IMR-90 (cell line): ENCODE data around the gene CARD10. TPM values are rescaled to one million over a fixed set of nuclear protein-coding genes. Genes with fewer than 3 reads are reported as not detected.

Experiments used
- ATAC-seq: fragments of 200-7000 bp; cut with Tn5 transposase; 2 replicates; pipeline ENCODE4 v1.9.1; 2020; ENCODE audit warnings: low read depth, mild to moderate bottlenecking, moderate library complexity
- BruUV-seq: library from RNA; stranded (reverse); fragments of 400-500 nt; replicated peaks from 2 replicates; lab custom pipeline; 2021; lab: Mats Ljungman, UMichigan
- CTCF ChIA-PET: fragments of 300-600 bp; formaldehyde crosslinking; extraction: SDS; loops from one replicate; lab custom pipeline; 2021; ENCODE audit warnings: antibody characterized with exemption; lab: Yijun Ruan, JAX
- POLR2A ChIA-PET: fragments of 300-600 bp; sonication (Branson Sonifier 250); formaldehyde crosslinking; loops from one replicate; lab custom pipeline; 2022; ENCODE audit warnings: antibody characterized with exemption; ENCODE audit not compliant: unreplicated experiment; lab: Charles Lee
- DNase-seq: peaks from one replicate; pipeline ENCODE4 v3.0.0; 2013
- H2AFZ ChIP-seq: replicated peaks from 2 replicates; pipeline ENCODE3; 2013; ENCODE audit warnings: low read length, mild to moderate bottlenecking; ENCODE audit not compliant: poor library complexity
- H2AK5ac ChIP-seq: 2 replicates; pipeline ENCODE4 v1.6.1; 2013; ENCODE audit warnings: low read depth, low read length, inconsistent platforms
- H2AK9ac ChIP-seq: replicated peaks from 2 replicates; pipeline ENCODE3; 2013; ENCODE audit warnings: mild to moderate bottlenecking, low read depth, low read length, moderate library complexity; ENCODE audit not compliant: poor library complexity
- H2BK120ac ChIP-seq: 2 replicates; pipeline ENCODE4 v1.6.1; 2013; ENCODE audit warnings: low read depth, low read length, inconsistent platforms
- H2BK15ac ChIP-seq: 3 replicates; pipeline ENCODE4 v1.6.1; 2013; ENCODE audit warnings: low read depth, low read length, inconsistent platforms
- H2BK20ac ChIP-seq: 2 replicates; pipeline ENCODE4 v1.6.1; 2013; ENCODE audit warnings: low read depth, mild to moderate bottlenecking, inconsistent platforms, low read length, moderate library complexity
- H2BK5ac ChIP-seq: 2 replicates; pipeline ENCODE4 v1.6.1; 2013; ENCODE audit warnings: mild to moderate bottlenecking, low read depth, low read length, inconsistent platforms; ENCODE audit not compliant: poor library complexity, severe bottlenecking
- H3K14ac ChIP-seq: replicated peaks from 2 replicates; pipeline ENCODE4 v1.6.1; 2013; ENCODE audit warnings: low read depth, low read length, inconsistent platforms
- H3K18ac ChIP-seq: 2 replicates; pipeline ENCODE4 v1.6.1; 2013; ENCODE audit warnings: low read depth, low read length, control low read depth
- H3K23ac ChIP-seq: 2 replicates; pipeline ENCODE4 v1.6.1; 2013; ENCODE audit warnings: low read depth, low read length, inconsistent platforms
- H3K27ac ChIP-seq: 2 replicates; pipeline ENCODE4 v1.5.1; 2013; ENCODE audit warnings: mild to moderate bottlenecking, control low read depth, low read length; ENCODE audit not compliant: insufficient read depth
- H3K27me3 ChIP-seq: 2 replicates; pipeline ENCODE4 v1.6.1; 2013; ENCODE audit warnings: low read length; ENCODE audit not compliant: control insufficient read depth, insufficient read depth
- H3K36me3 ChIP-seq: 2 replicates; pipeline ENCODE4 v1.6.1; 2013; ENCODE audit warnings: low read length, mixed read lengths; ENCODE audit not compliant: control insufficient read depth, insufficient read depth
- H3K4ac ChIP-seq: 2 replicates; pipeline ENCODE4 v1.6.1; 2013; ENCODE audit warnings: low read depth, low read length, inconsistent platforms
- H3K4me1 ChIP-seq: 2 replicates; pipeline ENCODE4 v1.6.1; 2013; ENCODE audit warnings: low read length, mixed read lengths; ENCODE audit not compliant: control insufficient read depth, insufficient read depth
- H3K4me2 ChIP-seq: 2 replicates; pipeline ENCODE4 v1.6.1; 2013; ENCODE audit warnings: low read depth, mild to moderate bottlenecking, control low read depth, low read length, moderate library complexity
- H3K4me3 ChIP-seq: 2 replicates; pipeline ENCODE4 v1.5.1; 2013; ENCODE audit warnings: low read depth, mild to moderate bottlenecking, control low read depth, low read length, moderate library complexity; ENCODE audit not compliant: insufficient read depth
- H3K56ac ChIP-seq: 2 replicates; pipeline ENCODE4 v1.6.1; 2013; ENCODE audit warnings: low read length, inconsistent platforms; ENCODE audit not compliant: insufficient read depth; ENCODE audit errors: extremely low read depth
- H3K79me1 ChIP-seq, 2 experiments: 2 replicates each; pipeline ENCODE4 v1.6.1; 2013; ENCODE audit warnings: low read length in 2 of 2, inconsistent platforms in 1 of 2, low read depth in 1 of 2
- H3K9ac ChIP-seq: 2 replicates; pipeline ENCODE4 v1.6.1; 2013; ENCODE audit warnings: low read depth, low read length, control low read depth
- H3K9me1 ChIP-seq: 2 replicates; pipeline ENCODE4 v1.6.1; 2013; ENCODE audit warnings: low read length, inconsistent platforms; ENCODE audit not compliant: insufficient read depth
- H3K9me3 ChIP-seq: 2 replicates; pipeline ENCODE4 v1.6.1; 2013; ENCODE audit warnings: low read length; ENCODE audit not compliant: control insufficient read depth, insufficient read depth
- H4K20me1 ChIP-seq: 2 replicates; pipeline ENCODE4 v1.6.1; 2013; ENCODE audit warnings: low read length, inconsistent platforms; ENCODE audit not compliant: insufficient read depth
- H4K5ac ChIP-seq: 2 replicates; pipeline ENCODE4 v1.6.1; 2013; ENCODE audit warnings: mild to moderate bottlenecking, low read depth, low read length, control low read depth
- H4K8ac ChIP-seq, 2 experiments: 2 replicates each; pipeline ENCODE4 v1.6.1; 2013; ENCODE audit warnings: low read depth in 2 of 2, low read length in 2 of 2, control low read depth in 1 of 2, inconsistent platforms in 1 of 2
- H4K91ac ChIP-seq: 2 replicates; pipeline ENCODE4 v1.6.1; 2013; ENCODE audit warnings: low read depth, low read length, inconsistent platforms; ENCODE audit not compliant: insufficient read depth
- CEBPB ChIP-seq: IDR thresholded peaks from 2 replicates; pipeline ENCODE4 v1.6.1; 2012; ENCODE audit warnings: low read depth, low read length, improper control_type of control experiment
- CHD1 ChIP-seq: IDR thresholded peaks from 2 replicates; pipeline ENCODE4 v1.6.1; 2012; ENCODE audit warnings: low read depth, low read length, improper control_type of control experiment
- ELK1 ChIP-seq: fragments of 150-350 bp; IDR thresholded peaks from 2 replicates; pipeline ENCODE4 v1.6.1; 2016; ENCODE audit warnings: low read depth, mild to moderate bottlenecking, low read length, moderate library complexity, borderline replicate concordance
- FOS ChIP-seq: fragments of 150-350 bp; IDR thresholded peaks from 2 replicates; pipeline ENCODE4 v1.6.1; 2016; ENCODE audit warnings: low read depth, low read length
- MAFK ChIP-seq: IDR thresholded peaks from 2 replicates; pipeline ENCODE4 v1.6.1; 2012; ENCODE audit warnings: low read depth, low read length, improper control_type of control experiment
- MAZ ChIP-seq: IDR thresholded peaks from 2 replicates; pipeline ENCODE4 v1.6.1; 2012; ENCODE audit warnings: low read depth, mild to moderate bottlenecking, low read length, improper control_type of control experiment, moderate library complexity, borderline replicate concordance
- MXI1 ChIP-seq: IDR thresholded peaks from 2 replicates; pipeline ENCODE4 v1.6.1; 2012; ENCODE audit warnings: low read depth, mild to moderate bottlenecking, low read length, moderate library complexity, borderline replicate concordance
- NFE2L2 ChIP-seq: fragments of 150-350 bp; IDR thresholded peaks from 2 replicates; pipeline ENCODE4 v1.6.1; 2016; ENCODE audit warnings: low read depth, mild to moderate bottlenecking, low read length
- RAD21 ChIP-seq: IDR thresholded peaks from 2 replicates; pipeline ENCODE4 v1.6.1; 2012; ENCODE audit warnings: low read length, improper control_type of control experiment
- RCOR1 ChIP-seq: IDR thresholded peaks from 2 replicates; pipeline ENCODE4 v1.6.1; 2012; ENCODE audit warnings: mild to moderate bottlenecking, low read length, improper control_type of control experiment; ENCODE audit not compliant: insufficient replicate concordance
- SMC3 ChIP-seq: fragments of 150-350 bp; IDR thresholded peaks from 2 replicates; pipeline ENCODE4 v1.6.1; 2016; ENCODE audit warnings: low read depth, mild to moderate bottlenecking, antibody characterized with exemption, low read length, moderate library complexity
- USF2 ChIP-seq: fragments of 150-350 bp; IDR thresholded peaks from 2 replicates; pipeline ENCODE4 v1.6.1; 2017; ENCODE audit warnings: mild to moderate bottlenecking, antibody characterized with exemption, low read length, low read depth
- WGBS, 2 experiments: methylation state at CpG; one replicate each; pipeline versions ENCODE4 v1.1.5 to v1.1.7; 2013; ENCODE audit warnings: missing lambda C conversion rate in 2 of 2; ENCODE audit not compliant: insufficient read length in 1 of 2; ENCODE audit errors: extremely low coverage in 2 of 2; 5-methylcytosine and 5-hydroxymethylcytosine counted together
- dilution Hi-C: fragments of 300-500 bp; cut with HindIII; formaldehyde crosslinking; loops from one replicate; pipeline ENCODE4 v1.14.3; 2018; ENCODE audit warnings: low sequenced_read_pairs; ENCODE audit not compliant: unreplicated experiment
- in situ Hi-C: fragments of 300-500 bp; cut with MboI; formaldehyde crosslinking; loops from 3 replicates; pipeline ENCODE4 v1.14.3; 2019; ENCODE audit warnings: low sequenced_read_pairs, inconsistent platforms, mixed read lengths
- intact Hi-C: fragments of 100-400 bp; cut with micrococcal nuclease; formaldehyde crosslinking; loops from 2 replicates; pipeline ENCODE4 v1.10.0; 2022
- polyA plus RNA-seq, 3 experiments: library from polyadenylated mRNA; depleted of rRNA; stranded (reverse); fragments of >200 nt; gene quantifications; 2 replicates each; pipeline ENCODE4 v1.2.3, GENCODE V29; 2012; ENCODE audit warnings: low replicate concordance in 1 of 3
- total RNA-seq: library from RNA; depleted of rRNA; stranded (reverse); fragments of >200 nt; gene quantifications from 2 replicates; pipeline ENCODE4 v1.2.3, GENCODE V29; 2012

Gene CARD10
- total and polyA plus RNA-seq, 2 of the 4 experiments (the other 2 are of a cell fraction): 6.1 to 18.4 TPM

DNA sequence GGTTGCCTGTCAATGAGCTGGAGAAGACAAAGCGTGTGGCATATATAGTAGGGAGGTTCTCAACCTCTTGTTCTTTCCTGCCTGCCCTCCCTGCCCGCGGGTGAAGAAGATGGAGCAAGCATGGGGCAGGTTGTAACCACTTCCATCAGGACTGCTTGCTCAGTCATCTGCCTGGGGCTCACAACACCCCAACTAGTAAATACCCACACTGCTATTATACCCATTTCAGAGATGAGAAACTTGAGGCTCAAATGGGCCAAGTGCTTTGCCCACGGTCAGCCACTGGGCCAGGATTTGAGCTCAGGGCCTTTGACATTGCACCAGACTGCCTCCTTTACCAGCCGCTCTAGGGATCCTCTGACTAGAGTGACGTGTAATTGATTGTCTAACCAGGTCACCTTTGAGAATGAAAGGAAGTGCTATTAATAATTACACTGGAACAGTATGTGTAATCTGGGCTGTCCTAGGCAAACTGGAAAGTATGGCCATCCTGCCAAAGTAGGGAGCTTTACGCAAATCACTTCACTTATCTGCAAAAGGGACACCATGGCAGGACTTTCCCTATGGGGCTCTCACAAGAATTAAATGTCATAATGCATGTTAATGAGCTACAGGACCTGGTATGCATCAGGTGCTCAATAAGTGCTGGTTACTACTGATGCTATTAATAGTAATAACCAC is 38.2 kb upstream of the CARD10 start (continued):
- no peak for TF ChIP-seq RAD21

- no peaks in the 10 kb centered on the region for H3K27me3 ChIP-seq
- H3K56ac ChIP-seq: no peak overlapping the region
- H4K91ac ChIP-seq: no peak overlapping the region
- H3K18ac ChIP-seq: no peak overlapping the region
- no peak overlapping the region for H2BK15ac ChIP-seq
- H3K79me1 ChIP-seq: peaks cover 4 to 20% of the 10 kb centered on the region in 2 experiments; a peak in 2 of 4 replicates
- H3K4me3 ChIP-seq: no peak overlapping the region
- no peak overlapping the region for H3K23ac ChIP-seq
- H2AK5ac ChIP-seq: no peak overlapping the region
- ATAC-seq: no peak
- H3K36me3 ChIP-seq: no peaks in the 10 kb centered on the region
- H3K9ac ChIP-seq: no peak overlapping the region
- no peak overlapping the region for H3K4me2 ChIP-seq
- dilution Hi-C loops (no loop called here), intact Hi-C loops (no loop called here), in situ Hi-C loops (no loop called here)
- peak overlapping the region; percentile 33 for H2AFZ ChIP-seq
- ChIA-PET CTCF (interaction anchor here (1.0 kb wide), 1 partner anchor 36 kb away, joined by 3 read pairs; no protein-coding TSS in a partner anchor), POLR2A (interaction anchor here (0.7 kb wide), 1 partner anchor 61 kb away, joined by 3 read pairs; no protein-coding TSS in a partner anchor)
- H2BK5ac ChIP-seq: no peak overlapping the region
- DNase-seq: no peak
- peaks cover 7% of the 10 kb centered on the region for H4K20me1 ChIP-seq
- no peak overlapping the region for H4K8ac ChIP-seq
- H3K27ac ChIP-seq: no peak overlapping the region
- no peak for TF ChIP-seq SMC3
- no peak for TF ChIP-seq MAZ
- no peak for TF ChIP-seq FOS
- no peak for TF ChIP-seq MAFK
- no peak for TF ChIP-seq RCOR1
- no peak for TF ChIP-seq ELK1
- no peak for TF ChIP-seq NFE2L2
- no peak for TF ChIP-seq CEBPB
- no peak for TF ChIP-seq MXI1
- no peak for TF ChIP-seq USF2
- no peak for TF ChIP-seq CHD1
- H3K9me3 ChIP-seq: no peaks in the 10 kb centered on the region
- no peak overlapping the region for H2BK120ac ChIP-seq
- peak overlapping the region; percentile 74 for H2AK9ac ChIP-seq
- no peak overlapping the region for H4K5ac ChIP-seq
- peaks cover 19% of the 10 kb centered on the region for H3K4me1 ChIP-seq
- H3K14ac ChIP-seq: no peak overlapping the region
- peaks cover 7% of the 10 kb centered on the region for H3K9me1 ChIP-seq
- 27% methylated on average over 2 of the region's 5 CpGs; no CpG with 5 or more reads in 1 of the 2 experiments for WGBS, 2 experiments
- no TSS peak for BruUV-seq
- H3K4ac ChIP-seq: peak overlapping the region; percentile 4; the same call in 1 of the 2 replicates
- no peak overlapping the region for H2BK20ac ChIP-seq
These were observed 37.5 kb upstream of the CARD10 start for GRCh38 chr22:37556710-37557109.
